Smooth muscle cell of trachea (primary cell): Measurements from ENCODE around the gene BPIFA3. TPM values are rescaled to one million over a fixed set of nuclear protein-coding genes. Genes with fewer than 3 reads are reported as not detected.

Experiments used
- total RNA-seq: library from RNA; depleted of rRNA; stranded (reverse); fragments of >200 nt; gene quantifications from 2 replicates; pipeline ENCODE4 v1.2.1, GENCODE V29; 2014

Gene BPIFA3
- not detected in 2 replicates for total RNA-seq

DNA sequence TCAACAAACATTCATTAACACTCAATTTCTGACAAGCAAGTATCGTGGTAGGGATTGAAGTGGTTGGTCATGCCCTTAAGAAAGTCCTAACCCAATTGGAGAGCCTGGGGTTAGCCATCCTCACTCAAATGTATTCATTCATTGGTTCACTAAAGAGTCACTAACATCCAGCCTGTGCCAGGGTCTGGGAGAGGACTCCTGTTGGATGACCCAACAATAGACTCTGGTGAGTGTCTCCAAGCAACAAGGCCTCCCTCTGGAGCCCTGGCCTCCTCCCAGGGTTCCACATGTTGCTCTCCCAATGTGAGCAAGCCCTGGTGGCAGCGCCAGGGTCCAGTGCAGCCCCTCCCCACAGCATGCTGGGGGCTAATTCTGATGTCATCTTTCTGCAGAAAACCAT is at the start of gene BPIFA3:
BPIFA3 (plus strand) TSS at position 301 of the 400 bp plus-strand sequence. CDS start 185 bp downstream, outside the sequence.

DNA sequence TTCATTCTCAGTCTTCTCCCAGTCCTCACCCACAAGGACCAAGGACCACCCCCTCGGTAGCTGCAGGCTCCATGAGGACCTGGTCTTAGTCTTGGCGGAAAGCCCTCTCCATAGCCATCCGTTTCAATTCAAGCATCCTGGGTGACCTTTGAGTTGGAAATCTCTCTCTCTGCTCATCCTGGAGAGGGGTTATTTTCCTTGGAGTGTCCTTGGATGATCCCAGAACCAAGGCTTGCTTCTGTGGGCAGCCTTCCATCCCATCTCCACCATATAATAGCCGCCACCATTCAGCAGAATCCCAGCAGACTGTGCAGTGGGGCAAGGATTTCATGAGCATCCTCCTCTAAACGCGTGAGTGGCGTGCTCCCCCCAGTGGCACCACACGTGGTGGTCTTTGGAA is 49.3 kb upstream of the BPIFA3 start, which contains the start of gene BPIFA2:
BPIFA2 (plus strand) TSS at position 301 of the 400 bp plus-strand sequence. CDS start 987 bp downstream, outside the sequence.

DNA sequence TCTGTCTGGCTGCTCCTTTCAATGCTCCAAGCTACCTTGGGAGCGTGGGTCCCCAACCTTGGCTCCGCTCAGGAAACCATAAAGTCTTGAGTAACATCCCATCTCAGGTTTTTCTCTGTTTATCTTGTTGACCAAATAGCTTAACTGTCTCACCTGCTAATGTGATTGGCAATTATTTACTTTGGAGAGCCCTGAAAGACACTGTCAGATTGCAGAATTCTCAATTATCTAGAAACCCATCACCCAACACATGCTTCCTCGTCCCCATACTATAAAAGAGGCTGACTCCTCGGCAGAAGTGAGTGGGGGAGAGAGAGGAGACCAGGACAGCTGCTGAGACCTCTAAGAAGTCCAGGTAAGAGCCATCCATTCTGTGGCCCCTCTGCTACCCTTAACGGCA is 18.5 kb downstream of the BPIFA3 start, which contains the start of gene BPIFA1:
BPIFA1 (plus strand) TSS at position 301 of the 400 bp plus-strand sequence. CDS start 1,716 bp downstream, outside the sequence.

Other genes starting within 250 kb of the BPIFA3 start
- not detected in 2 replicates for gene SUN5, start 212.9 kb upstream of the BPIFA3 start, total RNA-seq
- gene BPIFB2, start 209.6 kb upstream of the BPIFA3 start, total RNA-seq = not detected in 2 replicates
- gene BPIFB6, start 185.7 kb upstream of the BPIFA3 start, total RNA-seq = not detected in 2 replicates
- gene BPIFB3, start 163.4 kb upstream of the BPIFA3 start, total RNA-seq = not detected in 2 replicates
- not detected in 2 replicates for gene BPIFB4, start 137.7 kb upstream of the BPIFA3 start, total RNA-seq
- not detected in 2 replicates for gene BPIFA2, start 49.2 kb upstream of the BPIFA3 start, total RNA-seq
- not detected in 2 replicates for gene BPIFA1, start 18.6 kb downstream of the BPIFA3 start, total RNA-seq
- not detected in 2 replicates for gene BPIFB1, start 65.9 kb downstream of the BPIFA3 start, total RNA-seq
- gene CDK5RAP1, start 184.2 kb downstream of the BPIFA3 start, total RNA-seq = 18.9 and 23.7 TPM in 2 replicates
- 42.0 and 47.0 TPM in 2 replicates for gene SNTA1, start 226.4 kb downstream of the BPIFA3 start, total RNA-seq